CD4-positive, alpha-beta T cell treated with Interleukin-6 for 4 hours (primary cell): ENCODE measurements around the gene EHD1.

ENCODE experiments used
- DNase-seq: peaks from one replicate; pipeline ENCODE4 v3.0.0-alpha.2; 2020; ENCODE audit warnings: mixed read lengths

EHD1 gene

DNA sequence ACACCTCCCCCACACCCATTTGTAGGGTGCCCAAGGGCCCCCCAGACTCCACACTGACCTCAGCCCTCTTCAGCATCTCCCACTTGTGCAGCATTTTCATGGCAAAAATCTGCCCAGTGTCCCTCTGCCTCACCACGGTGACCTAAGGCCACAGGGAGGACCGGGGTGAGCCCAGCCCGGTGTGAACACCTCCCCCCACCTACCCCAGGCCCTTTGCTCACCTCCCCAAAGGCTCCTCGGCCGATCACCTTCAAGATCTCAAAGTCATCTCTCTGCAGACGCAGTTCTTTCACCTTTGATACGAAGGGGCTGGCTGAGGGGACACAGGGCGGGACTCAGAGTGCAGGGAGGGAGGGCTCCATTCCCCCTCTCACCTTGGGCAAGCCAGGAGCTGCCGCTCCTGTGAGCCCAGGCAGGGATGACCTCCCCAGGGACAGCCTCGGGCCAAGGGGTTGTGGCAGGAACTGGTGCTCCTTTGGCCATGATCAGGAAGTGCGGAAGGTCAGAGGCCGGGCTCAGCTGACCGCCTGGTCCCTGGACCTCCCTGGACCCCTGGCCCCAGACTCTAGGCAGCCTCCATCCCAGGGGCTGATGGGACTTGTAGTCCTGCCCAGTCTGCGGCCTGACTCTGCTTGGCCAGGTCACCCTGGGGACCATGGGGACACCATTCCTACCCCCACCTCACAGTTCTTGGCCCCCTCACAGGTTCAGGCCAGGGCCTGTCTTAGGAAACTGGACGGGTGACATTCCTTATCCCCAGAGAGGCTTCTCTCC is 36.6 kb downstream of the EHD1 start:
- DNase-seq = no peak

DNA sequence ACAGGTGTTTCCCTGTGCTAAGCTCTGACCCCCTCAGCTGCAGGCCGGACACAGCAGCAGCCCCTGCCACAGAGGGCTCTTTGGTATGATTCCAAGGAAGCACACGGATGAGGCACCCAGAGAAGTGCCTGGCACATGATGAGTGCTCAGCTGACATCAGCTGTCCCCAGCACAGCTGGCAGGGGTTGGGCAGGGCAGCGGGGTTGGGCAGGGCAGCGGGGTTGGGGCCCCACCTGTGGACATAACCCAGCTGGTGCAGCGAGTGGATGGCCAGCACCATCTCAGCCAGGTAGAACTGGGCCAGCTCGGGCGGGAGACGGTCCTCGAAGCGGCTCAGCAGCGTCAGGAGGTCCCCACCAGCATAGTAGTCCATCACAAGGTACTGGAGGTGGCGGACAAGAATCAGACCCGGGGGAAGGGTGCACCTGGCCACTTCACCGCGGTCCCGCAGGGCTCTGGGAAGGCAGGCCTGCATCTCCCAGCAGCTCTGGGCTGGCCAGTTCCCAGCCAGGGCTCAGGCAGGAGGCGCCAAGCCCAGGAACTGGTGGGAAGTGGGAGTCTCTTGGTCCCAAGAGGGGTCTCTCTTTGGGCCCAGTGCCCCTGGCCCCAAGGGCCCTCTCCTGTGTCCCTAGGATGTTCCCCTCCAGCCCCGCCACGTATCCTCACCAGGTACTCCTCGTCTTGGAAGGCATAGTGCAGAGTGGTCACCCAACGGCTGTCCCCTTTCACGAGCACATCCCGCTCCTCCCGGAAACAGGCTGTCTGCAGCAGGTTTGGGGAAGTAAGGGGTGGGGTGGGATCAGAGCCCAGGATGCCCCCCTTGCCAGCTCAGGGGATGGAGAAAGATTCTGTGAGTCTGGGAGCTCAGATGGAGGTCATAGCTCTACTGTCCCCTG is 38.3 kb downstream of the EHD1 start:
- no peak for DNase-seq

DNA sequence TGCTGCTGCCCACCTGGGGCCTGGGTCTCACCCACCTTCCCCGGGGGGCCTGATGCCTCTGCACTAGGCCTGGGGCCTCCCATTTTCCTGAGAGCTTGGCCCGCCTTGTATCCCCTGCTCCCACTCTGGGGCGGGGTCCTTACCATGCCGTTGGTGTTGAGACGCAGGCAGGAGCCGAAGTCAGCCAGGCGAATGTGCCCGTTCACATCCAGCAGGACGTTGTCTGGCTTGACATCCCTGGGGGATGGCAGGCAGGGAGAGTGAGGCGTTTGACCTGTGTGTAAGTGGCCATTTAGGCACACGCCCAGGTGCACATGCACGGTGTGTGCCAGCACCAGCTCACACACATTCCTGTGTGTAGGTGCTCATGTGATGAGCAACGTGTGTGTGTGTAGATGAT is 39.1 kb downstream of the EHD1 start:
- no peak for DNase-seq

DNA sequence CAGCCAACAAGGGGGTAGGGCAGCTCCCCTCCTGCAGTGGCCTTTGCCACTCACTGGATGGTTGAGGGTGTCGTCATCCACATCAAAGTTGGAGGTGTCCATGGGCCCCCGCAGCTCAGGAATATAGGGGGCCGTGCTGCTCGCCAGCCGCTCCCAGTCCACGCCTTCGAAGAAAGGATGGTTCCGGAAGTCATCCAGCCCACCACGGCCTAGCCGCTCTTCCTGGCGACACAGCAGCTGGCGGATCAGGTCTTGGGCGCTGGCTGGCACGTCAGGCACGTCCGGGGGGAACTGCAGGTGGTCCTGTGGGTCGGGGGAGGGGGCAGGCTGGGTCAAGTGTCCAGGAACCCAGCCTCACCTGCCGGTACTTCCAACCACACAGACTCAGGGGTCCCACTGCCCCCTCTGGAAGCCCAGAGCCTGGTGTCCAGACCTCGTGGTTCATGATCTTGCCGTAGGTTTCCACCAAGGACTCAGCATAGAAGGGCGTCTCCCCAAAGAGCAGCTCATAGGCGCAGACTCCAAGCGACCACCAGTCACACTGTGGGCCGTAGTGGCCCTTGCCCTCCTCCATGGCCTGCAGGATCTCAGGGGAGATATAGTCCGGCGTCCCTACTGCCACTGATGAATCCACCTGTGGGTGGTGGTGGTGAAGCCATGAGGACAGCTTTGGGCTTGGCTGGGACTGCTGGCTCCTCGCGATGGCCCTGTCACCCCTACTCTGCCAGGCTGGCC is 39.7 kb downstream of the EHD1 start:
- DNase-seq = no peak

DNA sequence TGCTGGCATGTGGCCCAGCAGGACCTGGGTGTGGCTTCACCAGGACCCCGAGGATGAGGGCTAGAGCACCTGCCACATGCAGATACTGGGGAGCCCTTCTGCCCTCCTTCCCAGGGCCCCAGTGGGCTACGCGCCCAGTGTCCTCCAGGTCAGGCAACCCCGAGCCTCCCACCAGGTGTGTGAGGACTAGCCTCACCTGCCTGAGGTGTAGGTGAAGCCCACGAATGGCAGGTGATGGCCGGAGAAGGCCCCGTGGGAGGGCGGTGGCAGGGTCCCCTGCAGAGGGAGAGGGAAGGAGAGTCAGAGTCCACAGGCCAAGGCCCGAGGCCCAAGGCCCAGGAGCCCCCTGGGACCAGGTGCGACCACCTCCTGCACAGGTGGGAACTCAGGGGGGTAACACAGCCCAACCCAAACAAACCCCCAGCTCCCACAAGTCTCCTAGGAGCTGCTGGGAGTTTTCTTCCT is 40.5 kb downstream of the EHD1 start:
- DNase-seq = no peak

DNA sequence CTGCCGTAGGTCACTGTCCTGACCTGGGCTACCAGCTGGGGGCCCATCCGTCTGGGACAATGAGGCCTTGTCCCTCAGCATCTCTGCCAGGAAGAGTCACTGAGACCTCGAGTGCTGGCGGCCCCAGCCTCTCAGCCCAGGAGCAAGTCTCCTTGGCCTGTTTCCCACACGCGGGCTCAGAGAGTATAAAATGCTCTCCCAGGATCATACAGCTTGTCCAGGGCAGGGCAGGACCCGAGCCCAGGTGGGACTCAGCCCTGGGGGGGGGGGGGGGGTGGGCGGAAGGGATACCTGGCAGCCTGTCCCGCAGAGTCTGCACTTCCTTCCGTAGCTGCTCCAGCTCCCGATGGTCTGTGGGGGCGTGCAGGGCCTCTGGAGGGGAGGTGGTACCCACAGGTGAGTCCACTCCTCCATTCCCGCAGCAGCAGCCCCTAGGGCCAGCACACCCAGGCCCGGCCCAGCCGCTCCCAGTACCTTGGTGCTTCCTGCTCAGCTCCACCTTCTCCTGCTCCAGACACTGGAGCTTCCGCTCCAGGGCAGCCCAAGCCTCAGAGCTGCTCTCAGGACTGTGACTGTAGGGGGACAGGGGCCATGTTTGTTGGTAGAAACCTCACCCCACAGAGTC is 41.9 kb downstream of the EHD1 start:
- DNase-seq = no peak

DNA sequence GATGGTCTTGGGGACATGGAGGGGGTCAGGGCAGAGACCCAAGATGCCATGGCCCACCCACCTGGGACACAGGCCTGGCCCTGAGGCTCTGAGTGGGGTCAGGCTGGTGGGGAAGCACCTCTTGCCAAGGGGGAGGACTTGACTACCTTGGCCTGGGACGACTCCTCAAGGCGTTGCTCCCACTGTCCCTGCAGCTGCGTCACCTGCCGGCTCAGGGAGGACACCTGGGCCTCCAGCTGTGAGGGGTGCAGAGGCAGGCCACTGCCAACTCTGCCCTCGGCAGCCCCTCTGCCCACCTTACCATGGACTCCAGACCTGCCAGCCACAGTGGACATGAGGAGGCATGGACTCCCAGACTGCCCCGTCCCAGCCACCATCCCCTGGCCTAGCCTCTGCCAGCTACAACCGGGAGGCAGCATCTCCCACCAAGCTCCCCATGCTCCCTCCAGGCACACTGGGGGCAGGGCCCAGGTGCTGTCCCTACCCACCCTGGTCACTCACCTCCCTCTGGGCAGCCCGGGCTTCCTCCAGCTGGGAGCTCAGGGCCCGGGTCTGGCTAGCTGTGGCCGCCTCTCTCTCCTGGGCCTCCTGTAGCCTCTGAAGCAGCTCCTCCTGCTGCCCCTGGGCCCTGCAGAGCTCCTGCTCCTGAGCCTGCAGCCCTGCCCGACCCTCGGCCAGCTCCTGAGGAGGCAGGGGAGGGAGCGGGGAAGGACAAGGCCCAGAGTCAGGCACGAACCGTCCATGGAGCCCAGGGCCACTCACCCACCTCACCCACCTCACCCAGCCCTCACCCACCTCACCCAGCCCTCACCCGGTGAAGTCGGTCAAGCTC is 42.6 kb downstream of the EHD1 start:
- DNase-seq = no peak

DNA sequence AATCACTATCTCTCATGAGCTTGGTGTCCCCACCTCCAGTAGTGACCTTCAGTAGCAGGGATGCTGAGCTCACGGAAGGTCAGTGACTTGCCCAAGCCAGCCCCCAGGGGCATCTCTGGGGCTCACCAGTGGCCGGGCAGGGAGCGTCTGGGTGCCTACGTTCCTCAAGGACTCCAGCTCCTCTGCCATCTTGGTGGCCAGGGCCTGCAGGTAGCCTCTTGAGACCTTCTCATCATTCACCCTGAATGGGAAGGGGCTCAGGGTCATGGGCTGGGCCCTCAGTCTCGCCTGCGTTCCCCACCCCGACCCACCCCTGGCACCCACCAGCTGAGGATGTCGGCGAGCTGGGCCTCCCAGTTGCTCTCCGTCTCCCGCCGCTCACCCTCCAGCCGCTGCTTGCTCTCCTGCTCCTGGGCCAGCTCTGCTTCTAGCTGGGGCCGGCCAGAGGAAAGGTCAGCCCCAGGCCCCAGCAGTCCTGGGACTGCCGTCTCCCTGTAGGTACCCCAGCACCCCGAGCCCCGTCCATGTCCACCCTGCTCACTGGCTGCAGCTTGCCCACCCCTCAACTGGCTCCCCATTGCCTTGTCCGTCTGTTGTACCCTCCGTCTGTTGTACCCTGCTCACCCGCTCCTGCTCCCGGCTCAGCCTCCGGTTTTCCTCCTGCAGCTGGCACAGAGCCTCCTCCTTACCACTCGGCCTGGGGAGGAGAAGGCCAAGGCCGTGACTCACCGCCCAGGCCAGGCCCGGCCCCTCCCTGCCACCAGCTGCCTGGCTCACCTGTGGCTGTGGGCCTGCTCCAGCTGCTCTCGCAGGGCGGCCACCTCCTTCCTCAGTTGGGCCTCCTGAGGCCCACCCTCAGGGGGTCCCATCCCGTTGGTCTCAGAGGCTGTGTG is 43.5 kb downstream of the EHD1 start:
- DNase-seq = no peak

DNA sequence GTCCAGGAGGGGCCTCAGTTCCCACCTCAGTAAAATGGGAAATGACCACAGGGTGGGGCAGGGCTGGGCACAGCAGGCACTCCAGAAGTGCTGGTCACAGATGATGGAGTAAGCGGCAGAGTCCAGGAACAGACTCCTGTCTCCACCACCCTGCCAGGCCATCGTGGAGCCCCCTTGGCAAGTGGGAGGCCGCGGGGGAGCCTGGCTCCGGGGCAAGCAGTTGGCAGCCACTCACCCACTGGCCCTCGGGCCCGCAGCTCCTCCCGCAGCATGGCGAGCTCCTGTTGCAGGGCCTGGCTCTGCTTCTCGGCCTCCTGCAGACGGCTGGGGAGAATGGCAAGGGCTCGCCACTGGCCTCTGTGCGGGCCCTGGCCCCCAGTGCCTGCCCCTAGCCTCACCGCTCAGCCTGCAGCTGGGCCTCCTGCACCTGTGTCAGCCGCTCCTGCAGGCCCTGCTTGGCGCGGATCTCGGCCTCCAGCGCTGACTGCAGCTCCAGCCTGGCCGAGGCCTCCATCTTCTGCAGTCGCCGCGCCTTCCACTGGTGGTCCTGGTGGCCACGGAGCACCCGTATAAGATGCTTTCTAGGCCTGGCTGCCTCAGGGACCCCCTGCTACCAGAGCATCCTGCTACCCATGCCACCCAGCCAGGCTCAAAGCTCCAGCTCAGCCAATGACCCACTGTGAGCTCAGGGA is 44.2 kb downstream of the EHD1 start:
- no peak for DNase-seq

DNA sequence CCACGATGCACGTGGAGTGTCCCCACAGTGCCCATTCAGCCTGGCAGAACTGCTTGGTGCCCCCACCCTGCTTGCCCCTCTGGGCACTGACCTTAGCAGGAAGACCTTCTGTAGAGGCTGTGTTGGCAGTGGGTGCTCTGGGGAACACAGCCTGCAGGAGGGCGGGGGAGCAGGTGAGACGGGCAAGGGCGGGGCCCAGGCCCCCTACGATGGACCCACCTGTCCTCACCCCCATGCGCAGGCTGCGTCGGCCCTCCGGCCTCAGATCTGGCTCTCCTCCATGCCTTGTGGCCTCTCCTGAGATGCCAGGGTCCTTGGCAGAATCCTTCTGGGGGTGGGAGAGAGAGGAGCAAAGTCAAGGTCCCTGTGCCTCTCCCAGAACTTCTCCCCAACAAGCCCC is 44.9 kb downstream of the EHD1 start:
- no peak for DNase-seq

DNA sequence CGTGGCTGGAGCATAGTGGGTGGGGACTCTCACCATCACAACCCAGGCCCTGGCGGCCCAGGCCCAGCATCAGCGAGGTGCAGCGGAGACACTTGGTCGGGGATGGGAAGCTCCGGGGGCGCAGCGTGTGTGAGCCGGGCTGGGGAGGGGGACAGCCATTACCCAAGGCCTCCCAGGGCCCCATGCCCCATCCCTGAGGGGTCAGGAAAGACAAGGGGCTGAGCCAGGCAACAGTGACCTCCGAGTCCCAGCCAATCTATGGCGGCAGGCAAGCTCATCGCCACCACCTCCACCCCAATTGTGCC is 45.3 kb downstream of the EHD1 start:
- DNase-seq = no peak

DNA sequence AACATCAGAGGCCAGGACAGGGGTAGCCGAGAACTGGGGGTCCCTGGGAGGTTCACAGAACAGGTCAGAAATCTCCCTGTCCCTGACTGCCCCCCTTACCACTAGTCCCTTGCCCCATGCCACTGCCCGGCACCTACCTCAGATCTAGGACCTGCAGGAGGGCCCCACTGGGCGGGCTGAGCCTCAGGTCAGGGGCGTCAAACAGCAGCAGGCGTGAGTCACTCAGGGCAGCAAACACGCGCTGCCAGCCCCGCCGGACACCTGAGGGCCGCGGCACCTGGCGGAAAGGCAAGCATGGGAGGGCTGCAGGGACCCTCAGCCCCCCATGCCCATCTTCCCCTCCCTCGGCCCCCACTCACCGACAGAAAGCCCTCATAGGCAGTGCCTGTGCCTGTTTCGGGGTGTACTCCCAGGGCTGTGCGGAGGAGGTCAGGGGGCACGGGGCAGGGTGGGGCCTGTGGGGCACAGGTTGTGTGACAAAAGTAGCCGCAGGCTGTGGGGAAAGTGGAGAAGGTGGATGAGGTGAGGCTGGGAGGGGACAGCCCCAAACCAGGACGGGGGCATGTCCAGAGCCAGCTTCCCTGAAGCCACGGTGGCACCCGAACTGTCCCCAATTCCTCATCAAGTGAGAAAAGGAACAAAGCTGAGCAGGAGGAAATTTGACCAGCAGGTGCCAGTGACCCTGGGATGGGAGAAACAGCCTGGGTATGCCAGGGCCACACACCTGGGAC is 45.8 kb downstream of the EHD1 start:
- no peak for DNase-seq

DNA sequence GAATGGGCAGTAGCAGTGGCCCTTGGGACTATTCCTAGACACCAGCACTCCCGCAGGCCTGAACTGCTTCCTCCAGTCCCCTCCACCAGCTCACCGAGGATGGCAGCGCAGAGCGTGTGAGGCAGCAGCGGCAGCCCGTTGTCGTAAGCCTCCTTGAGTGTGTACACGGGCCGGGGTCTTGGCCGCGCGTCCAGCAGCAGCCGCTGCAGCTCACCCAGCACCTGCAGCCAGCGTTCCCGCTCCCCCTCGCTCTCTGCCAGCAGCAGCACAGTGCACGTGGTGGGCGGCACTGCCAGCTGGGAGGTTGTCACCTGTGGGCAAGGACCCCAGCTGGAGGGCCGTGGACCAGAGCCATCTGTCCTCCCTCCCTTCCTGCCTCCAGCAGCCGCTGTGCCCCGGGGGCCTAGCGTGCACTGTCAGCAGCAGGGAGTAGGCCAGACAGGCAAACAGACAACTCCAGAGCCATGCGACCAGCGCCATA is 47.0 kb downstream of the EHD1 start:
- no peak for DNase-seq

DNA sequence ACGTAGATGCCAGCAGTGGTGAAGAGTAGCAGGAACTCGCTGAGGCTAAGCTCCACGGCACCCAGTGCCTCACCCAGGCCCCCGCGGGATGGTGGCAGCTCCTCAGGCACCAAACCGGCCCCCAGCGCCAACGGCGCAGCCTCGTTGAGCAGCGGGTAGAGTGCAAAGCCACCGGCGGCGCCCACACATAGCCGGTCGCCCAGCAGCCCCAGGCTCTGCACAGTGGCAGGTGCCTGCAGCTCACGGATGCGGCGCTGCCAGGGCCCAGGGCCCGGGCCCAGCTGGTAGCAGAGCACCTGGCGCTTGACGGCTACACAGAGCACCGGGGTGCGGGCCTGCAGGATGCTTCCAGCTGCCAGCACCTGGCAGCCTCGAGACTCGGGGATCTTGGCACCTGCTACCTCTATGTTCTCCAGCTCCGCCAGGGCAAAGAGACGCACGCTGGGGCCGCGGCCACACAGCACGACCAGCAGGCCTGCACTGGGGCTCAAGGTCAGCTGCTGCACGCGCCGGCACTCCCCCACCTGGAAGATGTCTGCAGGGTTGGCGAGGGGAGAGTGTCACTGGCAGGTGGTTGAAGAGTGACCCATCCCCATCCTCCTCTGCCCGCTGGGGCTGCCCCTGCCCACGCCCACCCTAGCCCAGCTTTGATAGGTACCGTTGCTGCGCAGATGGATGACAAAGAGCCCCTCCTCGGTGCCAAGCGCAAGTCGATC is 48.7 kb downstream of the EHD1 start:
- DNase-seq = no peak

DNA sequence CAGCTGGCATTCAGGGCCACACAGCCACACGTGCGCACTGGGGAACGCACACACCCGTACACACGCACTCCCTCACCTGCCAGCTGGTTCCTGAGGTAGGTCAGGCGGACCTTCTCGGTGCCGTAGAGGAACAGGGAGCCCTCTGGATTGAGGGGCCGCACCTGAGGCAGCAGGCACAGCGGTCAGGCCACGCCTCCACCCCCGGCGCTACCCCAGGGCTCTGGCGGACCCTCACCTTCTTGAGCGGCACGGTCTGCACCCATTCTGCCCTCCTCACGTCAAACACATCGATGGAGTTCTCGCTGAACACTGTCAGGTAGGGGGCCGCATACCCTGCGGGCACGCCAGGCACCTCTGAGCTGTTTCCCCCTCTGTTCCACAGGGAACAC is 51.0 kb downstream of the EHD1 start:
- no peak for DNase-seq

DNA sequence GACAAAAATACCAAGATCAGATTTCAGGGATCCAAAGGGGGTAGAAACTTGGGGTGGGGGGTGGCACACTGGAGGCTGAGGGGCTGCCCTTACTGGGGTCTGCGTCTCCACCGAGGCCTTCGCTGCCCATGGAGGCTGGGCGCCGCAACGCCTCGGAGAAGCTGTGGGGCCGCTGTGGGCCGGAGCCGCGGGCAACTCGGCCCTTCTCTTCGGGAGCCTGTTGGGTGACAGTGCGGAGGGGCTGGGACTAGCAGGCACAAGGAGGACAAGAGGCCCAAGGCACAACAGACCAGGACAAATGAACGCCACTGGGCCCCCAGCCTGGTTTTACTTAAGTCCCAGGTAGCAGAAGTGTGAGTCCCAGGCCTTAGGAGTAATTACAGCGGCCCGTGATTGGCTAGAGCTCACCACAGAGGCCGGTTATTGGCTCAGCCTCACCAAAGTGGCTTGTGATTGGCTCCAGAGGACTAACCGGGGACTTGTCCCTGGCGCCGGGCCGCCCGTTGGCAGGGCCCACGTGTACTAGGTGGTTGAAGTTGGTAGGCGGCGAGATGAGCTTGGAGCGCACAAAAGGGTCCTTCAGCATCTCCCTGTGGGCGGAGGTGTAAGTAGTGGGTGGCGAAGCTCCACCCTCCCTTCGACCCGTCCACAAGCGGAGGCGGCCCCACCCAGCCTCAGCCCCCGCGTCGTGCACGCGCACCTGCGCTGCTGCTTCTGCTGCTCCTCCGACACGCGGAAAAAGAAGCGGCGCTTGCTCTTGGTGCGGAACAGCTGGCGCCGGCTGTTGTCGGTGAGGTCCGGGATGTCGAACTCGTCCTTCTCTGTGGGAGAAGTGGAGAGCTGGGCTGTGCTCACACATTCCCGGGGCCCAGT is 51.6 kb downstream of the EHD1 start:
- no peak for DNase-seq

DNA sequence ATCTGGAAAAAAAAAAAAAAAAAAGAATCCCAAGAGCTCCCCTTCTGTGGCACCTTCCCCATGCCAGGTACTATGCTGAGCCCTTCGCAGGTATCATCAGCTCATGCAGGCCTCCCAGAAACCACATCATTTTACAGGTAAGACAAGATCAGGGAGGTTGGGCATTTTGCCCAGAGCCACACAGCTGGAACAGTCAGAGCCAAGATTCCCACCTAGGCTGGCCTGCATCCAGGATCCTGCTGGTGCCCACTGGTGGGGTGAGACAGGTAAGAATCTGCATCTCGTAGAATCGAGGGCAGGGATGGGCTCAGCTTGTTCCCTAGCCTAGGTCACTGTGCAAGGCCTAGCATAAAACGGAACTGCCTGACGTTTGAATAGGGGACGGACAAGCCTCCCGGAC is 52.4 kb downstream of the EHD1 start:
- no peak for DNase-seq

DNA sequence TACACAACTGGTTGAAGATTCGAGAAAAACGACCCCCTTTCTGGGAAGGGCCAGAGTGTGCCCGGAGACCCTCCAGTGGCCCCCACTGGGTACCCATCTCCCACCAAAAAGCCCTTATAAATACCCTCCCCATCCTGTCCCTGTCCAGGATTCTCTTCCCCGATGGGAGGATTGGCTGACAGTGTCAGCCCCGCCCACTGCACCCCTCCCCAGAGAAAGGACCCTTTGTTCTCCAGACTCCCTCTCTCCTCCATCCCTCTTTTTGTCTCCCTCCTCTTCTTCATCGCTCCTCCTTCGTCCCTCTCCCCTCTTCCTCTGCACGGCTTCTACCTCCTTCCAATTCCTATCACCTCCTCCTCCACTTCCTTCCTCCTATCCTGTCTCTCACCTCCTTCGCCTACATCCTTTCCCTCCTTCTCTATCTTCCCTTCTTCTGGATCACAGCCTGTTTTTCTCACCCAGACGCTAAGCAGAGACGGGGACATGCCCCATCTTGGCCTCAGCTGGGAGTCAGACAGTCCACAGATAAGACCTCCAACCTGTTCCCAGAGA is 54.8 kb downstream of the EHD1 start:
- no peak for DNase-seq
